ENCODE measurements around the gene RAP1A.

DNA sequence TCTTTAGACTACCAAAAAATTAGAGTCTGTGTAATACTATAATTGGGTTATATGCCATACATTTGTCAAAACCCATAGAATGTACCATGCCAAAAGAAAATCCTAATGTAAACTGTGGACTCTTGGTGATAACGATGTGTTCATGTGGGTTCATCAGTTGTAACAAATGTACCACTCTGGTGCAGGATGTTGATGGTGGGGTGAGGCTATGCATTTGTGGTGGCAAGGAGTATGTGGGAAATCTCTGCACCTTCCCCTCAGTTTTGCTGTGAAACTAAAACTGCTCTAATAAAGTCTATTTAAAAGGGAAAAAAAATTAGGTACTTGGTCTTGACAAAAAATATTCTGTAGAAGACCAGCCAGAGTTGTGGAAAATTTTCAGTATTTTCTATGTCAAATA is 76.2 kb downstream of the RAP1A start:
- TF ChIP-seq EP300 (IDR thresholded peaks at IDR 0.05; ENCODE audit: borderline replicate concordance) (no peak), FOXM1 (IDR thresholded peaks at IDR 0.05; ENCODE audit: borderline replicate concordance, low read depth) (no peak)
